Measurements from ENCODE around the gene CCDC78. TPM values are rescaled to one million over a fixed set of nuclear protein-coding genes. Genes with fewer than 3 reads are reported as not detected.

CCDC78 gene
- total and polyA plus RNA-seq, 2 donors (not counting 3 experiments of a cell fraction or from before 2014, with no cell fraction given) = 0.50 to 1.3 TPM

GRCh38 chr16:706189-707061 lies 19.8 kb downstream of the CCDC78 start:
- DNase-seq (ENCODE audit: low read depth, low spot score) (no peak), FAIRE-seq (no peak)
- no peak overlapping the region for H2AFZ ChIP-seq (ENCODE audit: low read depth, low read length)
- no peaks in the 10 kb centered on the region for H3K36me3 ChIP-seq (ENCODE audit: control insufficient read depth in 2 of 2, extremely low read depth in 1 of 2, insufficient read depth in 2 of 2, low read length in 2 of 2)
- H3K27ac ChIP-seq (ENCODE audit: insufficient read depth, low read depth, low read length) = no peak overlapping the region
- no peaks in the 10 kb centered on the region for H3K79me2 ChIP-seq (ENCODE audit: control insufficient read depth, insufficient read depth, low read length)
- no peaks in the 10 kb centered on the region for H3K9me1 ChIP-seq (replicated peaks; ENCODE audit: control insufficient read depth, extremely low read depth, insufficient read depth, low read length)
- dilution Hi-C loops (cut with MboI; ENCODE audit: extremely low pct_ligation_motif_present, low sequenced_read_pairs) (no loop called here), intact Hi-C loops (cut with micrococcal nuclease) (no loop called here)
- TF ChIP-seq EZH2 (IDR thresholded peaks at IDR 0.05; ENCODE audit: borderline replicate concordance, low read depth, low read length, severe bottlenecking) (peak; percentile 70), GATA2 (IDR thresholded peaks at IDR 0.05; ENCODE audit: insufficient read depth, insufficient read length, low read depth, low read length) (no peak), JUN (IDR thresholded peaks at IDR 0.05; ENCODE audit: borderline replicate concordance, insufficient read depth, insufficient read length, low read depth) (no peak)
- TF ChIP-seq, protein P1, sequence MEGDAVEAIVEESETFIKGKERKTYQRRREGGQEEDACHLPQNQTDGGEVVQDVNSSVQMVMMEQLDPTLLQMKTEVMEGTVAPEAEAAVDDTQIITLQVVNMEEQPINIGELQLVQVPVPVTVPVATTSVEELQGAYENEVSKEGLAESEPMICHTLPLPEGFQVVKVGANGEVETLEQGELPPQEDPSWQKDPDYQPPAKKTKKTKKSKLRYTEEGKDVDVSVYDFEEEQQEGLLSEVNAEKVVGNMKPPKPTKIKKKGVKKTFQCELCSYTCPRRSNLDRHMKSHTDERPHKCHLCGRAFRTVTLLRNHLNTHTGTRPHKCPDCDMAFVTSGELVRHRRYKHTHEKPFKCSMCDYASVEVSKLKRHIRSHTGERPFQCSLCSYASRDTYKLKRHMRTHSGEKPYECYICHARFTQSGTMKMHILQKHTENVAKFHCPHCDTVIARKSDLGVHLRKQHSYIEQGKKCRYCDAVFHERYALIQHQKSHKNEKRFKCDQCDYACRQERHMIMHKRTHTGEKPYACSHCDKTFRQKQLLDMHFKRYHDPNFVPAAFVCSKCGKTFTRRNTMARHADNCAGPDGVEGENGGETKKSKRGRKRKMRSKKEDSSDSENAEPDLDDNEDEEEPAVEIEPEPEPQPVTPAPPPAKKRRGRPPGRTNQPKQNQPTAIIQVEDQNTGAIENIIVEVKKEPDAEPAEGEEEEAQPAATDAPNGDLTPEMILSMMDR (IDR thresholded peaks at IDR 0.05; ENCODE audit: extremely low read depth in 1 of 2, insufficient read depth in 1 of 2, low read depth in 1 of 2, low read length in 2 of 2) = no peak
- no peaks in the 10 kb centered on the region for H3K9me3 ChIP-seq (replicated peaks; ENCODE audit: control insufficient read depth, insufficient read depth, low read length)
- POLR2A ChIA-PET = interaction anchor here (0.9 kb wide), 1 partner anchor 15 kb away, joined by 3 read pairs; the partner anchor contains the start of gene ANTKMT
- no peak overlapping the region for H3K4me2 ChIP-seq (ENCODE audit: insufficient read depth, low read length)
- CTCF ChIA-PET = interaction anchor here (0.7 to 2.4 kb wide), 7 partner anchors 9 to 396 kb away, joined by 3 to 8 read pairs (median 5); partner anchors contain the start of genes METRN and STUB1
- H3K4me3 ChIP-seq (replicated peaks in 1 of 3; ENCODE audit: insufficient read depth in 1 of 3, low read depth in 1 of 3, low read length in 3 of 3) = no peak overlapping the region
- H3K4me1 ChIP-seq (ENCODE audit: control insufficient read depth, extremely low read depth, insufficient read depth, low read length) = no peaks in the 10 kb centered on the region
- H4K20me1 ChIP-seq (replicated peaks; ENCODE audit: control insufficient read depth, extremely low read depth, insufficient read depth, low read length) = no peaks in the 10 kb centered on the region
- BruUV-seq (replicated peaks) = no TSS peak
- H3K27me3 ChIP-seq (ENCODE audit: control insufficient read depth in 2 of 2, insufficient read depth in 2 of 2, low read length in 2 of 2) = peaks cover 32 to 33% of the 10 kb centered on the region in 2 experiments
- no peak overlapping the region for H3K9ac ChIP-seq (replicated peaks; ENCODE audit: extremely low read depth, insufficient read depth, low read length)
